ENCODE results near the gene SLC39A2. TPM values are rescaled to one million over a fixed set of nuclear protein-coding genes. Genes with fewer than 3 reads are reported as not detected.
"Not testable (repeated sequence)": the region's sequence is repeated elsewhere in the genome, so short reads cannot be mapped to it uniquely, and the experiment has no call there.

The SLC39A2 gene
- polyA plus RNA-seq, 4 donors: 1.6 to 2.8 (median 2.5) TPM; not detected in 1

DNA sequence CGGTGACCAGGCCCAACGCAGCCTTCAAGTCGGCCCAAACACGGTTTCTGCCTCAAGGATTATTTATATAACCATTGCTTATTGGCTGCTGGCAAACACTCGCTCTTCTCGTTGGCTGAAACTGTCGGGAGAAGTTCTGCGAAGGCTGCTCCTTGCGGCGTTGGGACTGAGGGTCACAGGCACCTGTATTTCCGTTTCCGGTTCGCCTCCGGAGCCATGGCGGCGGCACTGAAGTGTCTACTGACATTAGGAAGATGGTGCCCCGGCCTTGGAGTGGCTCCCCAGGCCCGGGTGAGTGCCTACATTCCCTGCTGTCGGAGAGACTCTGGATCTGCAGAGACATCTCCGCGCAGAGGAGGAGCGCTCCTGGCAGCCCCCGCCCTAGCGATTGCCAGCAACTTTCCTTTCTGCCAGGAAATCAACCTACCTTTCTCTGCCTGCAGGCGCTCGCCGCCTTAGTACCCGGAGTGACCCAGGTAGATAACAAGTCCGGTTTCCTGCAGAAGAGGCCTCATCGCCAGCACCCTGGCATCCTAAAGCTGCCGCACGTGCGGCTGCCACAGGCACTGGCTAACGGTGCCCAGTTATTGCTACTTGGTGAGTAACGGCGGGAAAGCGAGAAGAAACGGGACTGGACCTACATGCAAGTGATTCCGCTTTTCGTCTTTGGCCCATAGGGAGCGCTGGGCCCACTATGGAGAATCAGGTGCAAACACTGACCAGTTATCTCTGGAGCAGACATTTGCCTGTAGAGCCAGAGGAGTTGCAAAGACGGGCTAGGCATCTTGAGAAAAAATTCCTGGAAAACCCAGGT lies 9.1 kb upstream of the SLC39A2 start, which contains the start of gene METTL17:
METTL17 (plus strand) TSS at position 194 of the 814 bp plus-strand sequence; CDS start at position 217, 23 bp downstream.
- DNase-seq (ENCODE audit: low read depth in 4 of 4, low spot score in 3 of 4): peak; percentile 89 to 95 (median 91)

DNA sequence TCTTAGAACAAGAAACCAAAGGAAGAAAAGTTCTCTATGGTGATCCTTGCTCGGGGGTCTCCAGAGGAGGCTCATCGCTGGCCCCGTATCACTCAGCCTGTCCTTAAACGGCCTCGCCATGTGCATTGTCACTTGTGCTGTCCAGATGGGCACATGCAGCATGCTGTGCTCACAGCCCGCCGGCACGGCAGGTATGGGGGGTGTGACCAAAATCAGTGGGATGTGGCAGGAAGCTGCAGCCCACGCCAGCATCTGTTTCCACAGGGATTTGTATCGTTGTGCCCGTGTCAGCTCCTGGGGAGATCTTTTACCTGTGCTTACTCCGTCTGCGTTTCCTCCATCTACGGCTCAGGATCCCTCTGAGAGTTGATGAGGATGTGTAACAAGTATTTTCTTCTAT lies 2.6 kb upstream of the SLC39A2 start:
- DNase-seq (ENCODE audit: low read depth in 4 of 4, low spot score in 3 of 4): no peak

DNA sequence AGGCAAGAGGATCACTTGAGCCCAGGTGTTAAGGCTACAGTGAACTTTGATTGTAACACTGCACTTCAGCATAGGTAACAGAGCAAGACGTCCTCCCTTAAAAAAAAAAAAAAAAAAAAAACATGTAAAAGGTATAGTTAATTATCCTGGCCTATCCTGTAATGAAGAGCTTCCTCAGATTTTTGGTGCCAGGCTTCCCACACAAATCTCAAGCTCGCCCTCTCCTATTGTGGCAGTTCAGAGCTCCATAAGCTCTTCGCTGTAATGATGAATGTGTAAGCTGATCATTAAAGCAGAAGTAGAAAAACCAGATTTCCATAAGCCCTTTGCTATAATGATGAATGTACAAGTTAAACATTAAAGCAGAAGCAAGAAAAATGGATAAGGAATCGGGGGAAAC lies 2.0 kb upstream of the SLC39A2 start:
- DNase-seq (ENCODE audit: low read depth in 4 of 4, low spot score in 3 of 4): no peak

DNA sequence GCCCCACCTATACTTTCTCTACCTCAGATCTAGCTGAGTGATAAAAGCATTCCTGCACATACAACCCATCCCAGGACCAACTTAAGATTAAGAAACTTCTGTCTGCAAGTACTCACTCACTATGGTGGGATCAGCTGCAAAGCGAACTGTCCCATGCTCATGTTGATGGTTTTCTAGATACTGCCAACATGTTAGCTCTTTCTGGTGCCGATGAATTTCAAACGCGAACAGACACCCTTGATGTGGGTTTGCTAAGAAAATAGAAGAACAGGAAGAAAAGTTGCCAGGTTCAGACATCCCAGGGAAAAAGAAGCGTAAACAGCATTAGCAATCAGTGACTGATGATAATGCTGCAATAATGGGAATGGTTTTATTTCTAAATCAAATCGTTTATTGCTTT lies 1.5 kb upstream of the SLC39A2 start:
- no peak for DNase-seq (ENCODE audit: low read depth in 4 of 4, low spot score in 3 of 4)

- DNase-seq (ENCODE audit: low read depth in 4 of 4, low spot score in 3 of 4): no peak
These were observed 954 bp upstream of the SLC39A2 start for GRCh38 chr14:20998139-20998538.

- no peak for DNase-seq (ENCODE audit: low read depth in 4 of 4, low spot score in 3 of 4)
These were observed 498 bp downstream of the SLC39A2 start for GRCh38 chr14:20999591-20999990.

- DNase-seq (ENCODE audit: low read depth in 4 of 4, low spot score in 3 of 4): no peak
These were observed 2.1 kb downstream of the SLC39A2 start for GRCh38 chr14:21001218-21001617.

DNA sequence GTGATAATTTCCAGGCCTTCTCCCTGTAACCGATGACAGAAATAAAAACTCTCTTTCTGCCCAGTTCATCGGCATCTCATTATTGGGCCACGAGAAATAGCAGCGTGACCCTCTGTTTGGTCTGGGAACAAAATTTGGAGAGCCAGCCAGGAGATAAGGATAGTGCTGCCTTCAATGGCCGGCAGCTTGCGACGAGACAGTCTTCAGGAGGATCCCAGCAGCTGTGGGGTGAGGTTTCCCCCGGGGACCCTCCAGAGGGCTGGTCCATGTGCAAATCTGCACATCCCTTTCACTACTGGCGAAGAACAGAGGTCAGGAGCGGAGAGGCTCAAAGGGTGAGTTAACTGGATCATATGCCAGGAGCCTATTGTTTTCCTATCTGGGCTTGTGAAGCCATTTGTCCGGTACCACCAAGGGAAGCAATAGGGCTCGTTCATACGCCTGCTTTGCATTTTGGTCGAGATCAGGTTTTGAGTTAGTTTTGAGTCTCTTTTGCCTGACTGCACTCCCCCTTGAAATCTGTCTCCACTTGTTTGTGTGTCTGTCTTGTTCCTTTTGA lies 4.8 kb downstream of the SLC39A2 start:
- no peak for DNase-seq (ENCODE audit: low read depth in 4 of 4, low spot score in 3 of 4)

- DNase-seq (ENCODE audit: low read depth in 4 of 4, low spot score in 3 of 4): not testable (repeated sequence)
These were observed 10.6 kb downstream of the SLC39A2 start for GRCh38 chr14:21009721-21010120.

DNA sequence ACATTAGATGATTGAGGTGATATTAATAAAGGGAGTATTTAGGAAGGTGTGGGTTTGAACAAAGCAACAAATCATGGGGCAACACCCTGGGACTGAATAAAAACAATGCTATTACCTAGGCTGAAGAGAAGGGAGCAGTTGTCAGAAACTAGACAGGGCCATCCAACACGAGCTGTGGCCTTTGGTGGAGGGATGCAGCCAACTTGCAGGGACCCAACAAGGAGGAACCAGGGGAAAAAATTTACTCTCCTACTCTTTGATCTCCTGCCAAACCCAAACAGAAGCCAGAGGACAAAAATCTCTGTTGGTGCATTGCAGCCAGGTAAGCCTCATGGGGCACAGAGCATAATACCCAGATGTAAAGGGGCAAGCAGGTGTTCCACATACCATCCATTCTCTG lies 12.0 kb downstream of the SLC39A2 start:
- DNase-seq (ENCODE audit: low read depth in 4 of 4, low spot score in 3 of 4): no peak

- peak; percentile 76 to 82 (median 81) for DNase-seq (ENCODE audit: low read depth in 4 of 4, low spot score in 3 of 4)
These were observed 15.7 kb downstream of the SLC39A2 start for GRCh38 chr14:21014761-21015190.

GRCh38 chr14:21015312-21015711 lies 16.2 kb downstream of the SLC39A2 start:
- no peak for DNase-seq (ENCODE audit: low read depth in 4 of 4, low spot score in 3 of 4)

GRCh38 chr14:21016413-21017190 lies 17.5 kb downstream of the SLC39A2 start:
- DNase-seq (ENCODE audit: low read depth in 4 of 4, low spot score in 3 of 4): no peak

DNA sequence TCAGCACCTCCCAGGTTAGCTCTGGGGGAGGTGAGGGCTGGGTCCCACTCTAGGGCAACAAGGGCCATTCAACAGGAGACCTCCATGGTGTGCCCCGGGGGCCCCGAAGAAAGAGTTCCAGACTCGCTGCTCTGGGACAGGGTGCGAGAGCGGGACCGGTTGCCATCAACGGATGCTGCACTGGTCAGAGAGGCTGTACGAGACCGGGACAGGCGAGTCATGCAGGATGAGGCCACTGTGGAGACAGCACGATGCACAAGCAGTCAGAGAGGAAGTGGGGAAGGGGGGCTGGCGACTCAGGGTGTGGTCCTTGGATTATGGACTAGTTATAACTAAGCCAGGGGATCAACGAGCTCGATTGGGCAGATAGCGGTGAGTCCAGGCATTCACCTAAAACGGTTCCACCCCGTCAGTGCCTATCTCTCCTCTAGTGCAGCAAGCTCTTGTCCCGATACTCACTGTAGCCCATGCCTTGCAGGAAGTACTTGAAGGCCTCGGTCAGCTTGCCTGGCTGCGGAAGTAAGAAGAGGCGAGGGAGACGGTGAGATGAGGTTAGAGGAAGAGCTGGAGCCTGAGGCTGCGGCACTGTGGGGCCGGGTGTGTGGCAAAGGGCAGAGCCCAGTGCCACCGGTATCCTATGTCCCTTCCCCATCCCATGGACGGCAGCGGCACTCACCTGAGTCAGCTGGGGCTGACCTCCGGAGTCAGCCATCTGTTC lies 18.6 kb downstream of the SLC39A2 start:
- no peak for DNase-seq (ENCODE audit: low read depth in 4 of 4, low spot score in 3 of 4)

DNA sequence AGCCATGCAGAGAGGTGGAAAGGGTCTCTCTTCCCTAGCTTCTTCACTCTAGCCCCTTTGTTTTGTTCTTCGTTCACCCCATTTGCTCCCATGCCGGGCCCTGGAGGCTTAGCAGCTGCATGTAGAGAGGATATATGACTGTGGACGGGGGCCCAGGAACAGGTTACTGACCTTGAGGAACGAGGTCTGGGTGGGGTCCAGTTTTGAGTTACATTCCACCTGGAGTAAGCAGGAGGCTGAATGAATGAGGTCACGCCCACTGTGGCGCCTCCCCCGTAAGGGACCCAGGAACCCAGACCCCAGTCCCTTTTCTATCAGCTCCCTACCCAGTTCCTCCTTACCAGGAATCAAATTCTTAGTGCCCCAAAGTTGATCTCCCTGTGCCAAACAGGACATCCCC lies 19.2 kb downstream of the SLC39A2 start:
- DNase-seq (ENCODE audit: low read depth in 4 of 4, low spot score in 3 of 4): no peak

DNA sequence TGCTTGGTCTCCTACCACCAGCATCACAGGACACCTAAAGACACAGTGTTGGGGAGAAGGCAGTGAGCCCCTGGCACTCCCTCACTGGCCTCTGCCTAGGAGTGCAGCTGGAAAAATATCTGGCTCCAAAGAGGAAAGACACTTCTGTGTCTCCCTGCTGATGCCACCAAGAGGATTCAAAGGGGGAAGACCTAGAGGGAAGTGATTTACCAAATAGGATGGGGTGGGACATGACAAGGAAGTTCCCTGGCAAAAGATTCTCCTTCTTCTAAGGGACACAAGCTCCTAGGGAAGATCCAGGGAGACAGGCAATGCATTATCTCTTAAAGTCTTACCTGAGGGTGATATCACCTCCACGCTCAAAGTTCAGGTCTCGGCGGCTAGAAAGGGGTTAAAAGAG lies 19.7 kb downstream of the SLC39A2 start:
- no peak for DNase-seq (ENCODE audit: low read depth in 4 of 4, low spot score in 3 of 4)

DNA sequence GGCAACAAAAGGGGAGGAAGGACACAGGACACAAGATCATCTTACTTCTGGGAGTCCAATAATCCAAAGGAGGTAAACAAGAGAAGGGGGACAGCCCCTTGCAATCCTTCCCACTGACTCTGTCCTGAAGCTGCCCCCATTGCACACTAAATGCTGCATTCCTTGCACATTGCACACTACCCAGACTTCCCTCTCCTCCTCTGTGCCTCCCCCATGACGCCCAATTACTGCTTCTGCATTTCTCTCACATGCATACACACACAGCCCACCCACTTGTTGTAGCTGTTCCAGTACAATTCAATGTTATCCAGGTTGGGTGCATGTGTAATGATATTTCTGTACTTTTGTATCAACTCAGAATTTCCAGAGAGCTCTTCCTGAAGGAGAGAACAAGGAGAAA lies 20.3 kb downstream of the SLC39A2 start:
- DNase-seq (ENCODE audit: low read depth in 4 of 4, low spot score in 3 of 4): no peak

GRCh38 chr14:21020977-21021545 lies 22.0 kb downstream of the SLC39A2 start:
- no peak for DNase-seq (ENCODE audit: low read depth in 4 of 4, low spot score in 3 of 4)

GRCh38 chr14:21022686-21023085 lies 23.6 kb downstream of the SLC39A2 start:
- DNase-seq (ENCODE audit: low read depth in 4 of 4, low spot score in 3 of 4): no peak

DNA sequence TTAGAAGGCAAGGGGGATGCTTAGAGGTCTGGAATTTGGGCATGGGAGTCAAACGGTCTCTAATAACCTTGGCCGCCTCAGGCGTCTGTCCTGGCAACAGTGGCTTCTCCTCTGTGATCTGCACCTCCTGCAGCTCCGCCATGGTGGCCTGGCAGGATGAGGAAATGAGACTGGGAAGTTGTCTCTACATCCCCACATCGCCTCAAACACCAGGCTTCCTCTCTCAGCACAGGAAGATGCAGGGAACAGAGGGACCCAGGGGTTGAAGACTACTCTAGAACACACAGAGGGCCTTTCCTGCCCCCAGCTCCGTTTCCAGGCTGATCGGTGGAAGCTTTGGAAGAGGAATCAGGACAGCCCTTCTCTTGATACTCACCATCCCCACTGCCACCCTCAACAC lies 24.1 kb downstream of the SLC39A2 start:
- DNase-seq (ENCODE audit: low read depth in 4 of 4, low spot score in 3 of 4): no peak
